HEK293 (cell line): ENCODE results near the gene SLC6A3.

Experiments used
- CTCF ChIA-PET: fragments of 350-600 bp; formaldehyde crosslinking; extraction: SDS; loops from one replicate; lab custom pipeline; 2021; ENCODE audit warnings: antibody characterized with exemption; lab: Yijun Ruan, JAX
- POLR2A ChIA-PET: fragments of 300-600 bp; formaldehyde crosslinking; extraction: SDS; loops from one replicate; lab custom pipeline; 2020; ENCODE audit warnings: antibody characterized with exemption, inconsistent platforms; lab: Yijun Ruan, JAX
- H3K27ac ChIP-seq: fragments of 200-500 bp; sonication (Bioruptor generic); 2 replicates; pipeline ENCODE4 v1.5.1; 2014; ENCODE audit warnings: low read depth, low read length, control low read depth, inconsistent platforms; ENCODE audit errors: extremely low read depth
- H3K36me3 ChIP-seq, 2 experiments: fragments of 200-500 bp in 1 of 2; sonication (Bioruptor generic) in 1 of 2; 1 replicate in 1 of 2; 2 replicates in 1 of 2; pipeline ENCODE4 v1.5.1; 2014 to 2017; ENCODE audit warnings: inconsistent platforms in 2 of 2, low read length in 2 of 2; ENCODE audit not compliant: control insufficient read depth in 2 of 2, insufficient read depth in 1 of 2
- H3K4me1 ChIP-seq: fragments of 200-500 bp; sonication (Bioruptor generic); 2 replicates; pipeline ENCODE4 v1.5.1; 2014; ENCODE audit warnings: mild to moderate bottlenecking, low read length, inconsistent platforms; ENCODE audit not compliant: control insufficient read depth, insufficient read depth
- H3K4me3 ChIP-seq: 2 replicates; pipeline ENCODE4 v1.5.1; 2011; ENCODE audit warnings: low read depth, mild to moderate bottlenecking, control low read depth, low read length, moderate library complexity
- H3K9me3 ChIP-seq: fragments of 200-500 bp; sonication (Bioruptor generic); 2 replicates; pipeline ENCODE4 v1.5.1; 2014; ENCODE audit warnings: low read depth, low read length, inconsistent platforms; ENCODE audit not compliant: control insufficient read depth, insufficient read depth
- PATZ1 ChIP-seq: fragments of 450-650 bp; formaldehyde crosslinking; IDR thresholded peaks from 2 replicates; pipeline ENCODE4 v1.5.1; 2016; ENCODE audit warnings: missing biosample characterization, missing genetic modification characterization
- WT1 ChIP-seq: fragments of 450-650 bp; formaldehyde crosslinking; IDR thresholded peaks from 2 replicates; pipeline ENCODE4 v1.5.1; 2016; ENCODE audit warnings: missing biosample characterization, missing genetic modification characterization
- ZEB2 ChIP-seq: fragments of 450-650 bp; formaldehyde crosslinking; IDR thresholded peaks from 2 replicates; pipeline ENCODE4 v1.5.1; 2016; ENCODE audit warnings: missing biosample characterization, missing genetic modification characterization
- ZNF133 ChIP-seq: fragments of 450-650 bp; formaldehyde crosslinking; IDR thresholded peaks from 2 replicates; pipeline ENCODE4 v1.5.1; 2016; ENCODE audit warnings: missing biosample characterization, missing genetic modification characterization
- ZNF169 ChIP-seq: fragments of 450-650 bp; formaldehyde crosslinking; IDR thresholded peaks from 2 replicates; pipeline ENCODE4 v1.5.1; 2016; ENCODE audit warnings: missing biosample characterization, missing genetic modification characterization
- ZNF202 ChIP-seq: fragments of 450-650 bp; formaldehyde crosslinking; IDR thresholded peaks from 2 replicates; pipeline ENCODE4 v1.5.1; 2016; ENCODE audit warnings: missing biosample characterization, missing genetic modification characterization, borderline replicate concordance
- ZNF23 ChIP-seq: fragments of 450-650 bp; formaldehyde crosslinking; IDR thresholded peaks from 2 replicates; pipeline ENCODE4 v1.5.1; 2016; ENCODE audit warnings: missing biosample characterization, missing genetic modification characterization, borderline replicate concordance
- ZNF37A ChIP-seq: fragments of 450-650 bp; IDR thresholded peaks from 2 replicates; pipeline ENCODE4 v1.5.1; 2018; ENCODE audit warnings: missing biosample characterization, missing genetic modification characterization
- ZNF404 ChIP-seq: fragments of 450-650 bp; formaldehyde crosslinking; IDR thresholded peaks from 2 replicates; pipeline ENCODE4 v1.5.1; 2017; ENCODE audit warnings: missing biosample characterization, missing genetic modification characterization
- ZNF449 ChIP-seq: fragments of 450-650 bp; formaldehyde crosslinking; IDR thresholded peaks from 2 replicates; pipeline ENCODE4 v1.5.1; 2017; ENCODE audit warnings: missing biosample characterization, mild to moderate bottlenecking, missing genetic modification characterization, moderate library complexity
- ZNF518A ChIP-seq: fragments of 450-650 bp; formaldehyde crosslinking; conservative IDR thresholded peaks from 2 replicates; pipeline ENCODE4 v1.5.1; 2016; ENCODE audit warnings: low read depth, missing biosample characterization, missing genetic modification characterization
- ZNF549 ChIP-seq: fragments of 450-650 bp; IDR thresholded peaks from 2 replicates; pipeline ENCODE4 v1.5.1; 2018; ENCODE audit warnings: missing biosample characterization, missing genetic modification characterization, mild to moderate bottlenecking, inconsistent platforms, moderate library complexity
- ZNF654 ChIP-seq: fragments of 450-650 bp; formaldehyde crosslinking; IDR thresholded peaks from 2 replicates; pipeline ENCODE4 v1.5.1; 2016; ENCODE audit warnings: low read depth, missing biosample characterization, missing genetic modification characterization
- TF ChIP-seq, protein P1 (sequence below): fragments of 450-650 bp; formaldehyde crosslinking; IDR thresholded peaks from 2 replicates; pipeline ENCODE4 v1.5.1; 2016; ENCODE audit warnings: missing biosample characterization, missing genetic modification characterization, borderline replicate concordance
- TF ChIP-seq, protein P2 (sequence below): fragments of 450-650 bp; formaldehyde crosslinking; conservative IDR thresholded peaks from 2 replicates; pipeline ENCODE4 v1.5.1; 2016; ENCODE audit warnings: low read depth, missing biosample characterization, missing genetic modification characterization
- TF ChIP-seq, protein P3 (sequence below): fragments of 450-650 bp; IDR thresholded peaks from 2 replicates; pipeline ENCODE4 v1.5.1; 2018; ENCODE audit warnings: missing biosample characterization, mild to moderate bottlenecking, missing genetic modification characterization
- TF ChIP-seq, protein P4 (sequence below): fragments of 450-650 bp; formaldehyde crosslinking; IDR thresholded peaks from 2 replicates; pipeline ENCODE4; 2016; ENCODE audit warnings: missing biosample characterization, missing genetic modification characterization

Gene SLC6A3

DNA sequence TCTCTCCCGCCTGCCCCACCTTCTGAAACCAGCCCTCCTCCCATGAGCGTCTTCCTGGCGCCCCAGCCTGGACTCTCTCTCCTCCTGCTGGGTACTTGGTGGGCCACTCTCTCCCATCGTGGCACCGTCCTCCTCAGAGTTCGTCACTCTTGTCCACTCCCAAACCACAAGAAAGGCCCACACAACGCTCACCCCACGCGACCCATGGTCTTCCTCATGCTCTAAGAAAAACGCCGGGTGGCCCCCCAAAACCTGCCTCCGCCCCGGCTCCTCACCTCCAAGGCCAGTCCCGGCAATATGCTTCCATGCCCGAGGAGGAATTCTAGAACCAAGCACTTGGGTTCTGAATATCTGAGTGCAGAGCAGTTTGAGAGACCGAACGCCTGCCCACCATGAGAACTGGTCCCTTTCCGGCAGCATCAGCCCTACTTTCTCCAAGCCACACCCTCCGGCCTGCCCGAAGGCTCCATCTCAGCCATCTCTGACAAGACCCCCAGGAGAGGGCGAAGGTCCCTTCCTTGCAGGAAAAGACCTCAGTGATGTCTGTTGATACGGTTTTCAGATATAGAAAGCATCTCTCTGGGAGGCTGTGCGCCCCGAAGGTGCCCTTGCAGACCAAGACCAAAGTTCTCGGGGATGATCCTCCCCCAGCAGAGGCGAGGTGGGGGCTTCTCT lies 15.0 kb downstream of the SLC6A3 start (continued):
- TF ChIP-seq ZNF518A (no peak), ZNF23 (tag by site-specific recombination) (no peak), ZNF549 (tag by site-specific recombination) (no peak), WT1 (tag by site-specific recombination) (no peak), ZEB2 (no peak), ZNF654 (tag by site-specific recombination) (no peak), PATZ1 (tag by site-specific recombination) (no peak)
- TF ChIP-seq, protein P1, sequence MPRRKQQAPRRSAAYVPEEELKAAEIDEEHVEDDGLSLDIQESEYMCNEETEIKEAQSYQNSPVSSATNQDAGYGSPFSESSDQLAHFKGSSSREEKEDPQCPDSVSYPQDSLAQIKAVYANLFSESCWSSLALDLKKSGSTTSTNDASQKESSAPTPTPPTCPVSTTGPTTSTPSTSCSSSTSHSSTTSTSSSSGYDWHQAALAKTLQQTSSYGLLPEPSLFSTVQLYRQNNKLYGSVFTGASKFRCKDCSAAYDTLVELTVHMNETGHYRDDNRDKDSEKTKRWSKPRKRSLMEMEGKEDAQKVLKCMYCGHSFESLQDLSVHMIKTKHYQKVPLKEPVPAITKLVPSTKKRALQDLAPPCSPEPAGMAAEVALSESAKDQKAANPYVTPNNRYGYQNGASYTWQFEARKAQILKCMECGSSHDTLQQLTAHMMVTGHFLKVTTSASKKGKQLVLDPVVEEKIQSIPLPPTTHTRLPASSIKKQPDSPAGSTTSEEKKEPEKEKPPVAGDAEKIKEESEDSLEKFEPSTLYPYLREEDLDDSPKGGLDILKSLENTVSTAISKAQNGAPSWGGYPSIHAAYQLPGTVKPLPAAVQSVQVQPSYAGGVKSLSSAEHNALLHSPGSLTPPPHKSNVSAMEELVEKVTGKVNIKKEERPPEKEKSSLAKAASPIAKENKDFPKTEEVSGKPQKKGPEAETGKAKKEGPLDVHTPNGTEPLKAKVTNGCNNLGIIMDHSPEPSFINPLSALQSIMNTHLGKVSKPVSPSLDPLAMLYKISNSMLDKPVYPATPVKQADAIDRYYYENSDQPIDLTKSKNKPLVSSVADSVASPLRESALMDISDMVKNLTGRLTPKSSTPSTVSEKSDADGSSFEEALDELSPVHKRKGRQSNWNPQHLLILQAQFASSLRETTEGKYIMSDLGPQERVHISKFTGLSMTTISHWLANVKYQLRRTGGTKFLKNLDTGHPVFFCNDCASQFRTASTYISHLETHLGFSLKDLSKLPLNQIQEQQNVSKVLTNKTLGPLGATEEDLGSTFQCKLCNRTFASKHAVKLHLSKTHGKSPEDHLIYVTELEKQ = no peak
- TF ChIP-seq, protein P2, sequence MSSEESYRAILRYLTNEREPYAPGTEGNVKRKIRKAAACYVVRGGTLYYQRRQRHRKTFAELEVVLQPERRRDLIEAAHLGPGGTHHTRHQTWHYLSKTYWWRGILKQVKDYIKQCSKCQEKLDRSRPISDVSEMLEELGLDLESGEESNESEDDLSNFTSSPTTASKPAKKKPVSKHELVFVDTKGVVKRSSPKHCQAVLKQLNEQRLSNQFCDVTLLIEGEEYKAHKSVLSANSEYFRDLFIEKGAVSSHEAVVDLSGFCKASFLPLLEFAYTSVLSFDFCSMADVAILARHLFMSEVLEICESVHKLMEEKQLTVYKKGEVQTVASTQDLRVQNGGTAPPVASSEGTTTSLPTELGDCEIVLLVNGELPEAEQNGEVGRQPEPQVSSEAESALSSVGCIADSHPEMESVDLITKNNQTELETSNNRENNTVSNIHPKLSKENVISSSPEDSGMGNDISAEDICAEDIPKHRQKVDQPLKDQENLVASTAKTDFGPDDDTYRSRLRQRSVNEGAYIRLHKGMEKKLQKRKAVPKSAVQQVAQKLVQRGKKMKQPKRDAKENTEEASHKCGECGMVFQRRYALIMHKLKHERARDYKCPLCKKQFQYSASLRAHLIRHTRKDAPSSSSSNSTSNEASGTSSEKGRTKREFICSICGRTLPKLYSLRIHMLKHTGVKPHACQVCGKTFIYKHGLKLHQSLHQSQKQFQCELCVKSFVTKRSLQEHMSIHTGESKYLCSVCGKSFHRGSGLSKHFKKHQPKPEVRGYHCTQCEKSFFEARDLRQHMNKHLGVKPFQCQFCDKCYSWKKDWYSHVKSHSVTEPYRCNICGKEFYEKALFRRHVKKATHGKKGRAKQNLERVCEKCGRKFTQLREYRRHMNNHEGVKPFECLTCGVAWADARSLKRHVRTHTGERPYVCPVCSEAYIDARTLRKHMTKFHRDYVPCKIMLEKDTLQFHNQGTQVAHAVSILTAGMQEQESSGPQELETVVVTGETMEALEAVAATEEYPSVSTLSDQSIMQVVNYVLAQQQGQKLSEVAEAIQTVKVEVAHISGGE (tag by site-specific recombination) = no peak

DNA sequence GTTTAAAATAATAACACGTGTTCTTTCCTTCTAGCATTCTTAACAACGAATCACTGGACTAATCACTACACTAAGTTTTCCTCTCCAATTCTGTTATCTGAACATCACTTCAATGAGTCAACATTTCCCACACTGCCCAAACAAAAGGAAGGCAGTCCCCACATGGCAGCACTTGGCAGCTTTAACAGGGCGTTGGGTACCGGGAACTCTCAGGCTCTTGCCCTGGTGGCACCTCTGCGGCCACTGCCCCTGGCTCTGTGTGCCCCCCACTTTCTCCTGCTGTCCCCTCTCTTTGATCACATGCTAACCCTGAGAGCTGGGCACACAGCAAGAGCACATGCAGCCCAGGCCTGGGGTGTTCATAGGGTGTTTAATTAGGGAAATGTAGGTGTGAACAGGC lies 15.7 kb downstream of the SLC6A3 start:
- POLR2A ChIA-PET = no interaction called here
- peaks cover 4% of the 10 kb centered on the region for H3K9me3 ChIP-seq
- H3K27ac ChIP-seq = no peak overlapping the region
- CTCF ChIA-PET = no interaction called here
- no peak overlapping the region for H3K4me3 ChIP-seq
- no peaks in the 10 kb centered on the region for H3K36me3 ChIP-seq
- H3K4me1 ChIP-seq = no peaks in the 10 kb centered on the region
- TF ChIP-seq ZNF37A = no peak
- no peak for TF ChIP-seq ZNF202 (tag by site-specific recombination)
- TF ChIP-seq ZNF169 (tag by site-specific recombination) = no peak
- no peak for TF ChIP-seq ZNF404
- no peak for TF ChIP-seq ZNF449 (tag by site-specific recombination)
- TF ChIP-seq, protein P3, sequence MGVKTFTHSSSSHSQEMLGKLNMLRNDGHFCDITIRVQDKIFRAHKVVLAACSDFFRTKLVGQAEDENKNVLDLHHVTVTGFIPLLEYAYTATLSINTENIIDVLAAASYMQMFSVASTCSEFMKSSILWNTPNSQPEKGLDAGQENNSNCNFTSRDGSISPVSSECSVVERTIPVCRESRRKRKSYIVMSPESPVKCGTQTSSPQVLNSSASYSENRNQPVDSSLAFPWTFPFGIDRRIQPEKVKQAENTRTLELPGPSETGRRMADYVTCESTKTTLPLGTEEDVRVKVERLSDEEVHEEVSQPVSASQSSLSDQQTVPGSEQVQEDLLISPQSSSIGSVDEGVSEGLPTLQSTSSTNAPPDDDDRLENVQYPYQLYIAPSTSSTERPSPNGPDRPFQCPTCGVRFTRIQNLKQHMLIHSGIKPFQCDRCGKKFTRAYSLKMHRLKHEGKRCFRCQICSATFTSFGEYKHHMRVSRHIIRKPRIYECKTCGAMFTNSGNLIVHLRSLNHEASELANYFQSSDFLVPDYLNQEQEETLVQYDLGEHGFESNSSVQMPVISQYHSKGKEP (tag by site-specific recombination) = no peak
- TF ChIP-seq, protein P4, sequence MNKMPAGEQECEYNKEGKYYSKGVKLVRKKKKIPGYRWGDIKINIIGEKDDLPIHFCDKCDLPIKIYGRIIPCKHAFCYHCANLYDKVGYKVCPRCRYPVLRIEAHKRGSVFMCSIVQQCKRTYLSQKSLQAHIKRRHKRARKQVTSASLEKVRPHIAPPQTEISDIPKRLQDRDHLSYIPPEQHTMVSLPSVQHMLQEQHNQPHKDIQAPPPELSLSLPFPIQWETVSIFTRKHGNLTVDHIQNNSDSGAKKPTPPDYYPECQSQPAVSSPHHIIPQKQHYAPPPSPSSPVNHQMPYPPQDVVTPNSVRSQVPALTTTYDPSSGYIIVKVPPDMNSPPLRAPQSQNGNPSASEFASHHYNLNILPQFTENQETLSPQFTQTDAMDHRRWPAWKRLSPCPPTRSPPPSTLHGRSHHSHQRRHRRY (tag by site-specific recombination) = no peak
- no peak for TF ChIP-seq ZNF133 (tag by site-specific recombination)
